ENCODE results near the gene SLC35D1. TPM values are rescaled to one million over a fixed set of nuclear protein-coding genes. Genes with fewer than 3 reads are reported as not detected.

Gene SLC35D1
- total and polyA plus RNA-seq, 2 of the 8 experiments (the other 6 are each of a cell fraction or from before 2014, with no cell fraction given), result 1.2 to 2.7 TPM

- H3K79me1 ChIP-seq (ENCODE audit: low read depth, low read length), result no peaks in the 10 kb centered on the region
- H3K18ac ChIP-seq (ENCODE audit: extremely low read depth, low read length), result no peak overlapping the region
- no peak for DNase-seq (ENCODE audit: low read depth in 1 of 2, low spot score in 2 of 2)
- no peak overlapping the region for H3K4me2 ChIP-seq (ENCODE audit: insufficient read depth in 1 of 2, low read depth in 2 of 2, low read length in 2 of 2)
- no peak overlapping the region for H2BK15ac ChIP-seq (ENCODE audit: low read length)
- no peak overlapping the region for H4K91ac ChIP-seq (replicated peaks; ENCODE audit: insufficient read length, low read length)
- no peak overlapping the region for H3K4ac ChIP-seq (replicated peaks; ENCODE audit: insufficient read length, low read depth, low read length)
- H2BK20ac ChIP-seq (ENCODE audit: low read length), result no peak overlapping the region
- H3K14ac ChIP-seq (ENCODE audit: insufficient read length), result no peak overlapping the region
- ChIA-PET CTCF (ENCODE audit: partially characterized antibody) (interaction anchor here (0.8 to 1.4 kb wide), 3 partner anchors 20 to 71 kb away, joined by 3 to 5 read pairs (median 4); no protein-coding TSS in a partner anchor), POLR2A (ENCODE audit: partially characterized antibody) (interaction anchor here (0.6 kb wide), 1 partner anchor 475 kb away, joined by 4 read pairs; no protein-coding TSS in a partner anchor)
- no peaks in the 10 kb centered on the region for H3K9me3 ChIP-seq (ENCODE audit: insufficient read depth in 2 of 2, low read depth in 1 of 2, low read length in 1 of 2)
- H4K20me1 ChIP-seq (replicated peaks in 1 of 2; ENCODE audit: control insufficient read depth in 1 of 2, insufficient read depth in 2 of 2, low read length in 2 of 2), result no peaks in the 10 kb centered on the region
- no peaks in the 10 kb centered on the region for H3K79me2 ChIP-seq (ENCODE audit: control insufficient read depth in 1 of 2, insufficient read depth in 2 of 2, low read length in 2 of 2)
- H2AFZ ChIP-seq (ENCODE audit: low read length), result no peak overlapping the region
- no peaks in the 10 kb centered on the region for H3K27me3 ChIP-seq (replicated peaks in 1 of 4; ENCODE audit: control insufficient read depth in 3 of 4, extremely low read depth in 1 of 4, insufficient read depth in 3 of 4, low read length in 3 of 4)
- H3K27ac ChIP-seq (ENCODE audit: low read depth, low read length), result no peak overlapping the region
- H3K56ac ChIP-seq (replicated peaks; ENCODE audit: insufficient read length, low read depth, low read length), result no peak overlapping the region
- TF ChIP-seq RXRA (IDR thresholded peaks at IDR 0.05; ENCODE audit: insufficient read depth, low read depth, low read length) (no peak), GABPA (IDR thresholded peaks at IDR 0.05; ENCODE audit: borderline replicate concordance, insufficient read depth, low read length) (no peak), BACH1 (IDR thresholded peaks at IDR 0.05; ENCODE audit: low read length) (no peak), CBX5 (IDR thresholded peaks at IDR 0.05; ENCODE audit: low read depth, low read length) (no peak), EP300 (IDR thresholded peaks at IDR 0.05; ENCODE audit: borderline replicate concordance in 1 of 2, low read depth in 2 of 2, low read length in 2 of 2) (no peak), ZNF274 (IDR thresholded peaks at IDR 0.05; ENCODE audit: borderline replicate concordance, extremely low read depth, low read length) (no peak), POLR2AphosphoS5 (IDR thresholded peaks at IDR 0.05; ENCODE audit: low read depth, low read length) (no peak)
- 86% methylated on average over 3 of the region's 3 CpGs; no CpG with 5 or more reads in 1 of the 2 experiments for WGBS, 2 experiments (ENCODE audit: extremely low coverage in 1 of 2, insufficient coverage in 1 of 2, insufficient read length in 1 of 2, insufficient replicate concordance in 2 of 2, low coverage in 1 of 2, low lambda C conversion rate in 2 of 2, missing lambda C conversion rate in 1 of 2)
- peaks cover 0 to 4% (median under 1%) of the 10 kb centered on the region in 4 experiments; a peak in 2 of 7 replicates for H3K4me1 ChIP-seq (replicated peaks in 1 of 4; ENCODE audit: control insufficient read depth in 3 of 4, insufficient read depth in 4 of 4, low read length in 3 of 4)
- FAIRE-seq, result no peak
- H3K4me3 ChIP-seq (ENCODE audit: extremely low read depth in 1 of 4, insufficient read depth in 2 of 4, low read depth in 3 of 4, low read length in 4 of 4), result no peak overlapping the region
- no peak overlapping the region for H2AK5ac ChIP-seq (ENCODE audit: low read depth, low read length)
- 0 out of 2 replicates have a peak overlapping the region, but pooled peaks have one; percentile 87 for H4K8ac ChIP-seq (ENCODE audit: extremely low read depth, insufficient read depth, low read length)
- H4K5ac ChIP-seq (ENCODE audit: insufficient read length, low read depth, low read length), result no peak overlapping the region
- no peak overlapping the region for H2BK5ac ChIP-seq (ENCODE audit: low read depth, low read length)
- no peak overlapping the region for H3K9ac ChIP-seq (replicated peaks in 1 of 4; ENCODE audit: extremely low read depth in 1 of 4, low read depth in 3 of 4, low read length in 3 of 4)
- H2BK12ac ChIP-seq (ENCODE audit: low read depth, low read length), result no peak overlapping the region
- H2BK120ac ChIP-seq (replicated peaks; ENCODE audit: low read depth, low read length), result no peak overlapping the region
- H3K23me2 ChIP-seq (ENCODE audit: low read depth, low read length), result no peaks in the 10 kb centered on the region
- H3K23ac ChIP-seq (ENCODE audit: insufficient read length), result no peak overlapping the region
- peaks cover 0 to 5% (median 0%) of the 10 kb centered on the region in 4 experiments; a peak in 1 of 8 replicates for H3K36me3 ChIP-seq (ENCODE audit: control insufficient read depth in 2 of 4, insufficient read depth in 4 of 4, low read length in 3 of 4)
These were observed 10.6 kb downstream of the SLC35D1 start for GRCh38 chr1:67043366-67043765.
